GM21786 (cell line): ENCODE data around the gene DIRAS1.

Source experiments
- ATAC-seq: cut with Tn5 transposase; IDR thresholded peaks from one replicate; pipeline ENCODE4 v1.9.1; 2021; ENCODE audit not compliant: unreplicated experiment

The DIRAS1 gene, protein sequence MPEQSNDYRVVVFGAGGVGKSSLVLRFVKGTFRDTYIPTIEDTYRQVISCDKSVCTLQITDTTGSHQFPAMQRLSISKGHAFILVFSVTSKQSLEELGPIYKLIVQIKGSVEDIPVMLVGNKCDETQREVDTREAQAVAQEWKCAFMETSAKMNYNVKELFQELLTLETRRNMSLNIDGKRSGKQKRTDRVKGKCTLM

DNA sequence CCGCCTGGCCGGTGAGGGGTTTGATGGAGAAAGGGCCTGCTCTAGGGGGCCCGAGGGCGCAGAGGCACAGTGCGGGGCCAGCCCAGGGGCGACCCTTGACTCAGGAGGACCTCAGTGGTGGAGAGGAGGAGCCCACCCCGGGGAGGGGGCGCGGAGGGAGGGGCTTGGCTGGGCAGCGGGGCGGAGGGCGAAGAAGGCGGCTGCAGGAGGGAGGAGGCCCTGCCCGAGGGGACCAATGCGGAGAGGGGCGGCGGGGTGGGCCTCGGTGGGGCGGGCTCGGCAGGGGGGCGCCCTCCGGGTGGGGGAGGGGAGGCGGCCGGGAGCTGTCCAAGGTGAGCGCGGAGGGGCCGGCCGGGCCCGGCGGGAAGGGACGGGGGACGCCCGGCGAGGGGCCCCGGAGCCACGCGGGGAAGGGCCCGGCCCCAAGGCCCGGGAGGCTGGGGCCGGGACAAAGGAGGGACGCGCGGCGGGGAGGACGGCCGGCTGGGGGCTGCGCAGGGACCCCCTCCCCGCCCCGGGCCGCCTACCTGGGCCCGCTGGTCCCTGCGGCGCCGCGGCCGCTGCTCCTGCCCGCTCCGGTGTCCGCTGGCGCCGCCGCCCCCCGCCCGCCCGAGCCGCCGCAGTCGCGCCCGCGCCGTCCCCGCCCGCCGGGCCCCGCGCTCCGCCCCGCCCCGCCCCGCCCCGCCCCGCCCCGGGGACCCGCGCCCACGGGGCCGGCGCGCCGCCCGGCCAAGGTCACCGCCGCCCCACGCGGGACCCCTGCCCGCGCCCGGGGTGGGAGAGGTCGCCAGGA is at the start of gene DIRAS1:
TSS of gene DIRAS1 (minus strand) at position 596 of the 793 bp plus-strand sequence. CDS start 3,566 bp downstream, outside the sequence.
- no peak for ATAC-seq

DNA sequence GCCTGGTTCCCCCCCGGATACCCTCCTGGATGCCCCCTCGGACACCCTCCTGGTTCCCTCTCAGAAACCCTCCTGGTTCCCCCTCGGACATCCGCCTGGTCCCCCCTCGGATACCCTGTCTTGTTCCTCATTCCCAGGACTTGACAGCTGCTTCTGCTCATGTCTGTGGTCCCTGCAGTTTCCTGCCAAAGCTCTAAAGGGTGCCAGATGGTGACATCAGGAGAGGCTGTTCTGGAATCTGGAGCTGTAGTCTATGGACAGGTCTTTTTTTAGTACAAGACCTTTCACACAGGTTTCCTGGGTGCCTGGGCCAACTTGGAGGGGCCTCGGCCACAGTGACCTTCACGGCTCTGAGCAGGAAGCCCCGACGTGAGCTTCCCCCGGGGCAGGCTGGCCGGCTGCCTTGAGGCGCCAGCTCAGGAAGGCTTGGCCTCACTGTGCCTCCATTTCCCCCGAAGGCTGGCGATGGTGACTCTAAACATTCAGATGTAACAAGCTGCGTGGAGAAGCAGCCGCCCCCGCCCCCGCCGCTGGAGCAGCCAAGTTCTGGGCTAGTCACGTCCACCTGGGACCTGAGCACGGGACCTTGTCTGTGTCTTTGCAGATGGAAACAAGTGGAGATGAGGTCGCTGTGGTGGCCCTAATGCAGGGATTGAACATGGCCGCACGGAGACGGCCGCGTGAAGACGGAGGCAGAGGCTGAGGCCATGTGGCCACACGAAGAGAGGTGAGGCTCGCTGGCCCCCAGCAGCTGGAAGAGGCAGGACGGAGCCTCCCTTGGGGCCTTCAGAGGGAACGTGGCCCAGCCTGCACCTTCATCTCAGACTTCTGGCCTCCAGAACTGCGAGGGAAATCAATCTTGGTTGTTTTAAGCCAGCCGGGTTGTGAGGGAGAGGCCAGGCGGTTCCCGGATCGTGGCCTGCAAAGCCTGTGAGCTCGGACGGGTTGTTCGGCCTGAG is 49.2 kb upstream of the DIRAS1 start:
- no peak for ATAC-seq

DNA sequence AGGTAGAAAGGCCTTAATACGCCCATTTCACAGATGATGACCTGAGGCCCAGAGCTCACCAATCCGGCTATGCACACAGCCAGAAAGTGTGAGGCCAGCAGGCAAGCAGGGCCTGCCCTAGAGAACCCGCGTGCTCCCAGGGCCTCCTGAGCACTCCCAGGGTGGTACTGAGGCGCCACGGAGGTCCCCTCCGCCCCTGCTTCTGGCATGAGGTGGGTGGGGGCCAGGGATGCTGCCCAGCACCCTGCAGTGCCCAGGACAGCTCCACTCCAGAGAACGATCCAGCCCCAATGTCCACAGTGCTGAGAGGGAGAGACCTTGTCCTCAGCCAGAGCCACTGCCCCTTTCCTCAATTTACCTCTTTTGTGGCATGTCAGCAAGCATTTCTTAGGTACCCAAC is 48.0 kb upstream of the DIRAS1 start:
- no peak for ATAC-seq

DNA sequence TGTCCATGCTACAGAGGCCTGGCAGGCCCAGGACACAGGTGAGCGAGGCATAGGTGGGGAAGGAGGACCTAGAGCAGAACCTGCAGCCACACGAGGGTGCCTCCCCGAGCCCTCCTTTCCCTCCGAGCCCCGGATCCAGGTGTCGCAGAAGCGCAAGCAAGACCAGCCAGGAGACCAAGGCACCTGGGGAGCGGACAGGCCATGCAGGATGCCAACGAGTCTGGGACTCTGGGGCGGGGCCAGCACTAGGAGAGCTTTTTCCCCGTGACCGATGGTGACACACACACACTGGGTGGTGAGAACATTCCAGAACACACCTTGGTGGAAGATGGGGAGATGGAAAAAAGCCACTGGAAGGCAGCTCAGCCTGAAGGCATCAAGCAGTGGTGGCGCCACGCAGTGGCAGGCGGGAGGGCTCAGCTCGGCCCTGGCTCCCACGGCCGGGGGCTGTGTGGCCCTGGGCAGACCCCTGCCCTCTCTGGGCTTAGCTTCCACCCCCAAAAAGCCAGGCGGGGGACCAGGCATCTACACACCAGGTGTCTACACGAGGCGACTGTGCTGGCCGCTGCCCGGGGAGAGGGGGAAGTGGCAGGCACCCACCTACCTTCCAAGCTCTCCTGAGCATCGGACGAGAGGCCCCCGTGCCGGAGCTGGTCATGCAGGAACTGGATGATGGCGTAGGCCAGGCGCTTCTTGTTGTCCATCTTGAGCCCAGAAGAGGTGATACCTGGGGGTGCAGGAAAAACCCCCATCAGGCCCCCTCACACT is 47.4 kb upstream of the DIRAS1 start:
- no peak for ATAC-seq

DNA sequence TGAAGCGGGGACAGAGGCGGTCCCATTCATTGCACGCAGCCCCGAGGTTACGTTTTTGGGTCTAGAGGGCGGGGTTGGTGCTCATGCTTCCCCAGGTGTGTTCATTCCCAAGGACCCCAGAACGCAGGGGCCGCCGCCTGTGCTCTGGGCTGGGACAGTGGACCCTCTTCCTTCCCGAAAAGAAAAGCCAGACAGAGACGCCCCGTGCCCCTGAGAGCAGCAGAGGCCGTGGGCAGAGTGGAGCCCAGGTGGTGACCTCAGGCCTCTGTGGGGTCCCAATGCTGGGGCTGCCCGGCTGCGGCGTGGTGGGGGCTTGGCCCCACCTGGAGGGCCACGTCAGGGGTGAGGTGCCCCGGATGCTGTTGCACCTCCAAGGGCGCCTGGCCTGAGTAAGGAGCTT is 46.5 kb upstream of the DIRAS1 start:
- no peak for ATAC-seq

DNA sequence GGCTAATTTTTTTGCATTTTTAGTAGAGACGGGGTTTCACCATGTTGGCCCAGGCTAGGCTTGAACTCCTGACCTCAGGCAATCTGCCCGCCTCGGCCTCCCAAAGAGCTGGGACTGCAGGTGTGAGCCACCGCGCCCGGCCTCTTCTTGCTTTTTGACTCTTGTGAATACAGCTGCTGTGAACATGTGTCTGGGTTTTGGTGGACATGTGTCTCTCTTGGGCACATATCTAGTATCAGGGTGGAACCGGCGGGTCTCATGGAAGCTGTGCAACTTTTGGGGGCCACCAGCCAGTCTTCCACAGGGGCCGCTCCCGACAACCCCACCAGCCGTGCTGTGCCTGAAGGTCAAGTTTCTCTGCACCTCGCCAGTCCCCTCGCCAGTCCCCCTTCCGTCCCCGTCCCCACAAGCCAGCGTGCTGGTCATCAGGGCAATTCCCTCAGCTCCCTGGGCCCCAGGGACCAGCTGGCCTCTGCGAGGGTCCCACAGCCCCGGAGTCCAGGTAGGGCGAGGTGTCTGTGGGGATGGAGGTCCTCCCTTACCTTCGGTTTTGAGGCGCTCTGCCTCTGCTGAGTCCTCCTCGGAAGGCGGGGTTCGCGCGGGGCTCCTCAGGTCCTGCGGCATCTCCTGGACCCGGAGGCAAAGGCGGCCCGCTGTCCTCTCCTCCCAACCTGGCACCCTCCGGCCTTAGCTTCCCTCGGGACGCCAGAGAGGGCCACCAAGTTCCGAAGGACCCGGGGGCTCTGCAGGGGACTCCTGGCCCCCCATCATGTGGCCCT is 45.6 kb upstream of the DIRAS1 start:
- ATAC-seq = no peak

DNA sequence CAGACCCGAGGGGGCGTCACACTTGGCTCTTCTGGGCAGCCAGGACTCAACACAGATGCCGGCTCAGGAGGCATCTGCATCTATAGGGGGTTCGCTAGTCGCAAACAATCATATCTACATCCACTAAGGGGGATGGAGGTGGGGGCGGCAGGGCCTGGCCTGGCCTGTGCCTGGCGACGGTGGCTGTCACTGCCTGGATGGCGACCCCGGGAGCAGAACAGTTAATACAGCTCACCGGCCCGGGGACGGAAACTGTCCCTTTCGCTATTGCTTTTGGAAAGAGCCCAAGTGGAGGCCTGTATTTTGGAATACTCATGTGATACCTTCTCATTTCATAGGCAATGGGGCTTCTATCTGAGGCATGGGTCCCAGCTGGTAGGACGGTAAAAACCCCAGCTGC is 44.2 kb upstream of the DIRAS1 start:
- ATAC-seq = no peak

DNA sequence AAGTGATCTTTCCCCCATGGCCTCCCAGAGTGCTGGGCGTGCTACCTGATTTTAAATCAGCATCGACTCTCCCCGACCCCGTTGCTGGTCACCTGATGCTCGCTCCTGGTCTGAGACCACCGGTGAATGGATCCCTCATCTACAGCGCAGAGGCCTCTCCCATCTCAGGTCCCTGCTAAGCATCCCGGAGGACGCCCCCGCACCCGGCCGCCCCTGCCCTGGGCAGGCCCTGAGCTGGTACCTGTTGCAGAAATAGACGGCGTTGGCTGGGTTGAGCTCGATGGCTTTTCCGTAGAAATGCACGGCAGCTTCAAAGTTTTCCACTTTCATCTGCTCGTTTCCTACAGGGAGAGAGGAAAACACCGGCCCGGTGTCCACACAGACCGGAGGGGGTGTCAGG is 43.8 kb upstream of the DIRAS1 start:
- no peak for ATAC-seq

DNA sequence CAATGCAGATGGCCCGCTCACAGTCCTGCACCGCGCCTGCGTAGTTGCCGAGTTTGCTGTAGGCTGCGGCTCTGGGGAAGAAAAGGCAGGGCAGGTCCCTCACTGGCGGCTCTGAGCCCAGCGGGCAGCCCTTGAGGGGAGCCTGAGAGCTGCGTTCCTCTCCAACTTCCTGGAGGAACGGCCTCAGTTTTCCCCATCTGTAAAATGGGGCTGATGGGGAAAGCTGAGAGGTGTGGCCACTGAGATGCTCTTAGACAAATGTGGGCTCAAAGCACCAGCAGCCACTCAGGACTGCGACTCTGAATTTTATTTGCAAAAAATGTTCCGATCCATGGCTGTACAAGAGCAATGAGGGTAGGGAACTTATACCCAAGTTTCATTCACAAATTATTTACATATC is 42.5 kb upstream of the DIRAS1 start:
- no peak for ATAC-seq

DNA sequence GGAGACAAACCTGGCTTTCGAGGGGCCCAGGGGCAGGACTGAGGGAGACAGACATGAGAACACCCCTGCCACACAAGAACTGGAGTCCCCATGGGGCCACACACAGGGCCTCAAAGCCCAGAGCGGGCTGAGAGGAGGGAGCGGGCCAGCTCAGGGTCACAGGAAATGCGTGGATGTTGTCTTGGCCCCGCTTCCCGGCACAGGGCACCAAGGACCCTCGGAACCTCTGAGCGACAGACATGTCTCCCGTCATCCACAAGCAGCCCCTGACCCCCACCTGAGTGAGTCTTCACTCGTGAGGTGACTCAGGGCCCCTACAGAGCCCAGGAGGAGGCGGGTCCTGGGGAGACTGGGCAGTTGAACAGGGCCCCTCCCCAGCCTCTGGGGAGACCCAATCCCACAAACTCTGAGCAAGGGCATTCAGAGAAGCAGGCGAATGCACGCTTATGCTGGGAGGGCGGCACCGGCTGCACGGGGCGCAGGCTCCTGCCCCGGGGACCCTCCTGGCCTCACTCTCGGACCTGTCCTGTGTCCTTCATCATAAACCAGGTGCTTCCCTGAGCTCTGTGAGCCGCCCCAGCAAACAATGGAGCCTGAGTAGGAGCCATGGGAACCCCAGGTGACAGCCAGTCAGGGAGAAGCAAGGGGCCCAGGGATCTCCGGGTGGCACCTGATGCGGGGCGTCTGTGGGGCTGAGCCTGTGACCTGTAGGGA is 41.8 kb upstream of the DIRAS1 start:
- ATAC-seq = no peak

DNA sequence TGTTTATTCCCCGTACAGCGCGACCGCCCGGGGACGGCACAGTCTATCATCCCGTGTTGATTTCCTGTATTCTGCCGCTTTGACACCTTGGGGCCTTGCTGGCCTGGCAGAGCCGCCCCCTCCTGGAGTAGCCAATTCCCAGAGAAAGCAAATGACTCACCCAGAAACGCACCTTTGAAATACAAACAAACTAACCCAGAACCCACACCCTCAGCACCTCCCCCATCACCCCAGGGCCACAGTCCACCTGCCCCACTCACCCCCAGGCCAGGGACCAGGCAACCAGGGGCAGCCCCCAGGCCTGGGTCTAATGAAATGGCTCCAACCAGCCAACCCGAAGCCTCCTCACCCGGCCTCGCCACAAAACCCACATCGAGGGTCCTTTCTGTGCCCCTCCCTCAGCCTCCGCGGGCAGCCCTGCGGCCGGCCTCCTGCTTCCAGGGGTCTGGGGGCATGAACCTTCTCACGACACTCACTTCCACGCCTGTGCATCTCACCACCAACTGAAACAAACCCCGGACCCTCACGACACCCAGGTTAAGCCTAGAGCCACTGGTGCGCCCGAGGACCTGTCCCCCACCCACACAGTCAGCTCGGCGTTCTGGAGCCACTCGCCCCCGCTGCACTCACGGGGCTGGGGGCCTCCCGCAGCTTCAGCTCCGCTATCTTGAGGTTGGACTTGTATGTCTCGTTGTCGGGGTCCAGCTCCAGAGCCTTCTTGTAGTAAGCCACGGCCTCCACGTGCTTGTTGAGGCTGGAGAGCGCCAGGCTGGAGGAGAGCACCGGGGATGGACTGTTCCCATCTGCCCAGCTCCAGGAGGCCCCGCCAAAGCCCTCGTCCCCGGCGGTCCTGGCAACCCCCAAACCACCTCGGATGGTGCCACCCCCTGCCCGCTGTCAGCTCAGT is 41.0 kb upstream of the DIRAS1 start:
- ATAC-seq = no peak

DNA sequence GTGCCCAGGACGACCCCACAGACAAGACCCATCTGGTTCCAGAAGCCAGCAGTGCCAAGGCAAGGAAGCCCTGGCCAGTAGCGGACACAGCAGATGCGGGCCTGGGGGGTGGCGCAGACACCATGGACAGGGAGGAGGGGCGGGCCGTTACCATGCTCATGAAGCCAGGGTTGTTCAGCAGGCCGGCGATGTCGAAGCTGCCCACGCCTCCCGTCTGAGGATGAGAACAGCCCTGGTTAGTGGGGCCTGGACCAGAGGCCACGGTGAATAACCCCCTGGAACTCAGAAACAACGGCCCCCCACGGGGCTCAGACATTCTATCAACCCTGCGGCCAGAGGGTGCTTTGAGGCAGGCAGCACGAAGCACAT is 40.1 kb upstream of the DIRAS1 start:
- no peak for ATAC-seq

DNA sequence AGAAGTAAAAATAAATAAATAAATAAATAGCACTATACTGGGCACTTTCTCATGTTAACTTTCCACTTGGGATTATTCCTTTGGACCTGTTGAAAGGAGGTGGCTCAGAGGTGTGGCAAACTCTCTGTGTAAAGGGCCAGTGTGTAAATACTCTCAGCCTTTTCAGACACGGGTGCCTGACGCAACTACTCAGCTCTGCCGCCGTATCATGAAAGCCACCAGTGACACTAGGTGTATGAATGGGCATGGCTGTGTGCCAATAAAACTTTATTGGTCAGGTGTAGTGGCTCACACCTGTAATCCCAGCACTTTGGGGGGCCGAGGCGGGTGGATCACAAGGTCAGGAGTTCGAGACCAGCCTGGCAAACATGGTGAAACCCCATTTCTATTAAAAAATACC is 38.8 kb upstream of the DIRAS1 start:
- ATAC-seq = no peak

DNA sequence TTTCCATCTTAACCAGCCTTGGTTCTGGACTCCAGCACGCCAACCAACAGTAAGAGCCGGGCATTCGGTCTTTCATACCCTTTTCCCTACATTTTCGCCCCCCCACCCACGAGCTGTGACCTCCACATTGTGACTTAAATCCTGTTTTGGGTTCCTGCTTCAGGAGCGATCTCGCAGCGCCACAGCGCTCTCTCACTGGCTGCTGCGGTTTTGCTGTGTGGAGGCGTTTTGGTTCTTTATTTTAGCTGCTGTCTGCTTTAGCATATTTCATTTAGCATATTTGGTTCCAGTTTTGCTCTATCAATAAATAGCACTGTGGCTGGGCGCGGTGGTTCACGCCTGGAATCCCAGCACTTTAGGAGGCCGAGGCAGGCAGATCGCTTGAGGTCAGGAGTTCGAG is 38.2 kb upstream of the DIRAS1 start:
- ATAC-seq = no peak

DNA sequence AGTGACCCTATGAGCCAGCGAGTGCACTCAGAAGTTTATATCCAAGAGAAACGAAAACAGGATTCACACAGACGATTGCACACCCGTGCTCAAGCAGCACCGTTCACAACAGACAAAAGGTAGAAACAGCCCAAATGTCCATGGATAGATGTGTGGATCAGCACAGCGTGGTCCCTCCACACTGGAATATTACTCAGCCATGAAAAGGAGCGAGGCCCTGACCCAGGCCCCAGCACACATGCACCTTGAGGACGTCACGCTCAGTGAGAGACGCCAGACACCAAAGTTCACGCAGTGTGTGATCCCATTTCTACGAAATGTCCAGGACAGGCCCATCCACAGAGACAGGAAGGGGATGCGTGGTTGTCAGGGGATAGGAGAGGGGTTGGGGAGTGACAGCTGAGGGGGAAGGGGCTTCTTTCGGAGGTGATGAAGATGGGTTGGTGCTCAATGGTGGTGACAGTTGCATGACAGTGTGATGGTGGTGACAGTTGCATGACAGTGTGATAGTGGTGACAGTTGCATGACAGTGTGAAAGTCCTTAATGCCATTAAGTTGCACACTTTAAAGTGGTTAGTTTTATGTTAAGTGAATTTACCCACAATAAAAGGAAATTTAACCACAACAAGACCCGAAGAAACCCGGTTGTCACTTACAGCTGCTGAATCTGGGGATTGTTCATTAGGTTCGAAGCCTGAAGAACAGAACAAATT is 37.6 kb upstream of the DIRAS1 start:
- no peak for ATAC-seq

DNA sequence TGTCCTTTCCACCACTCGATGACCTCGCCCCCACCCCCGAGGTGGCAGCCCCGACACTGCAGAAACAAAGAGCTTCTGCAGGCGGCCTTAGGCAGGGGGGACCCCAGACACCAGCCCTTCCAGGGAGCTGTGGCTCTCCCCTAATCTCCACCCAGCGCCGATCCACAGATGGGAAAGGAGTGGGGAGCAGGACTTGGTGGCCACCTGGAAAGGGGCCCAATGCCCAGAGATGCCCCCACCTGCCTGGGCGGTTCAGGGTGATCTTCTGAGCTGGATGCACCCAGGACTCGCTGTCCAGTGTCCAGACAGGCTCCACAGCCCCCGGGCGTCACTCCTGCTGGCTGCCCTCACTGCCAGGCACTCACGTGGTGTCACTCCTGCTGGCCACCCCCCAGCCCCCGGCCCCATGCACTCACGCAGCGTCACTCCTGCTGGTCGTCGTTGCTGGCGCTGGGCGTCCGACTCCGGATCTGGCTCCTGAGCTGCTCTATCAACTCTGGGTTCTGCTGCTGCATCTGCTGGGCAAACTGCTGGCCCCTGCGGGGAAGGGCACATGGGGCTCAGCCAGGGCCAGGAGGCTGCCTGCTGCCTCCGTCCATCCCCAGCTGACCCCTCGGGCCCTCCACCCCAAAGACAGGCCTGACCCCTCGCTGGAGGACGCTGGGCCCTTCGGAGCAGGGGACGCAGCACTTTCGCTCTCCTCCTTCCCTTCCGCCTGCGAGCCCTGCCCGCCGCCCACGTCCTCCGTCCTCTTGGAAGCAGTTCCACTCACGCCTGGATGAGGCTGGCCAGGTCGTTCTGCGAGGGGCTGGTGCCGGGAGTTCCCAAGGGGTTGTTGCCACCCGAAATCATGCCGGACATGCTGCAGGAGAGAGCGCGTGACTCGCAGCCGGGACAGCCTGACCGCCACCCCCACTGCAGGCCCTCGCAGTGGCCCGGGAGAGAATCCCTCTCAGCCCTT is 36.0 kb upstream of the DIRAS1 start:
- ATAC-seq = no peak

DNA sequence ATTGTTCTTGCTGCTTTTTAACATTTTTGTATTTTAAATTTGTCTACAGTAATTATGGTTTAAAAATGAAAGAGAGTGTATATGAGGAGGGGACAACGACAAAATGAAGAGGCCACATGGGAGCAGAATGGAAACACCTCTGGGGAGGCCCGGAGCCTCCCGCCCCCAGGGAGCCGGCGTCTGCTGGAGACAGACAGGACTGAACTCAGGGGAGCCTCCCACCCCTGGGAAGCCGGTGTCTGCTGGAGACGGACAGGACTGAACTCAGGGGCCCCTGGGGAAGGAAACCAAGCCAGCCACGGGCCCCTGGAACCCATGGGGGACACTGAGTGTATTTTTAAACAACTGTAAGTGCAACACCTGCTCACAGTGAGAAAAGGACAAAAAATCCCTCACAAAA is 35.3 kb upstream of the DIRAS1 start:
- no peak for ATAC-seq
